Measurements from ENCODE around the gene BIRC2. TPM values are rescaled to one million over a fixed set of nuclear protein-coding genes. Genes with fewer than 3 reads are reported as not detected.

BIRC2 gene
- total RNA-seq, 1 experiment from 2014 or later, result 28.2 TPM

GRCh38 chr11:102386136-102386734 lies 39.2 kb downstream of the BIRC2 start:
- H3K9me3 ChIP-seq (ENCODE audit: control insufficient read depth, low read depth, low read length), result no peaks in the 10 kb centered on the region
- Mint-ChIP-seq H3K27me3 (ENCODE audit: low read depth) (no peaks in the 10 kb centered on the region), H3K36me3 (ENCODE audit: insufficient read depth in 1 of 3, low read depth in 3 of 3) (peaks cover 0 to 29% (median 15%) of the 10 kb centered on the region in 3 experiments; a peak in 4 of 7 replicates), H3K27ac (no peak overlapping the region), H3K4me1 (peaks cover 16 to 22% of the 10 kb centered on the region in 2 experiments), H3K4me3 (no peak overlapping the region), H3K9me3 (no peaks in the 10 kb centered on the region; a peak in 1 of 5 replicates)
- H3K27me3 ChIP-seq (ENCODE audit: insufficient read depth, low read length), result no peaks in the 10 kb centered on the region
- no peak for DNase-seq
- H3K4ac ChIP-seq (ENCODE audit: low read depth, low read length), result no peak overlapping the region
- no peaks in the 10 kb centered on the region for H3K79me2 ChIP-seq (ENCODE audit: insufficient read depth, low read length)
- H3T11ph ChIP-seq (ENCODE audit: low read length), result no peak overlapping the region
- no CpG with 5 or more reads among the region's 2 CpGs for WGBS (ENCODE audit: extremely low coverage, insufficient read length, low lambda C conversion rate)
- H3K14ac ChIP-seq (ENCODE audit: insufficient read depth, low read length), result no peak overlapping the region
- H2BK120ac ChIP-seq (ENCODE audit: low read depth, low read length, poor library complexity, severe bottlenecking), result no peak overlapping the region
- H3K9ac ChIP-seq (ENCODE audit: extremely low read depth, insufficient read length, low read length), result no peak overlapping the region
- no peak overlapping the region for H3K56ac ChIP-seq (ENCODE audit: insufficient read length, low read depth, low read length)
- no peak overlapping the region for H2BK5ac ChIP-seq (ENCODE audit: insufficient read length, low read length)
- no peak for TF ChIP-seq CTCF (conservative IDR thresholded peaks at IDR 0.05)
- H3K23ac ChIP-seq (ENCODE audit: insufficient read length, low read depth, low read length), result no peak overlapping the region
- H4K8ac ChIP-seq (replicated peaks; ENCODE audit: insufficient read length, low read depth, low read length), result no peak overlapping the region
- H4K5ac ChIP-seq (ENCODE audit: insufficient read length, low read depth, low read length), result no peak overlapping the region
- no peaks in the 10 kb centered on the region for H3K23me2 ChIP-seq (ENCODE audit: insufficient read length, low read depth, low read length, poor library complexity, severe bottlenecking)
- no peaks in the 10 kb centered on the region for H3K4me1 ChIP-seq (ENCODE audit: insufficient read depth, low read length)
- no peak overlapping the region for H2BK20ac ChIP-seq (ENCODE audit: low read depth, low read length, poor library complexity, severe bottlenecking)
- H2BK15ac ChIP-seq (ENCODE audit: low read depth, low read length), result no peak overlapping the region
- no peaks in the 10 kb centered on the region for H3K79me1 ChIP-seq (ENCODE audit: insufficient read depth, low read depth, low read length, poor library complexity, severe bottlenecking)
- H3K27ac ChIP-seq (ENCODE audit: insufficient read length, low read depth, low read length), result no peak overlapping the region
- no peak overlapping the region for H2BK12ac ChIP-seq (ENCODE audit: insufficient read length, low read depth, low read length)
- H2AK5ac ChIP-seq (ENCODE audit: insufficient read length, low read length), result no peak overlapping the region
- no peak overlapping the region for H4K91ac ChIP-seq (ENCODE audit: insufficient read length, low read depth, low read length)
- H2AFZ ChIP-seq (ENCODE audit: low read length), result no peak overlapping the region
- H3K4me2 ChIP-seq (ENCODE audit: insufficient read depth, insufficient read length, low read length), result no peak overlapping the region
- H4K20me1 ChIP-seq (ENCODE audit: control insufficient read depth, insufficient read depth, insufficient read length), result no peaks in the 10 kb centered on the region
- no peak overlapping the region for H3K18ac ChIP-seq (ENCODE audit: insufficient read length, low read depth, low read length)
